Activated CD4-positive, alpha-beta T cell treated with anti-CD3 and anti-CD28 coated beads, Interleukin-2, amount 10 ng/mL, durations not matched to agents 24 days and 14 days (primary cell): ENCODE data around the gene MAP2K2. TPM values are rescaled to one million over a fixed set of nuclear protein-coding genes. Genes with fewer than 3 reads are reported as not detected.

Experiments used
- DNase-seq: peaks from one replicate; pipeline ENCODE4 v3.0.0; 2022
- H3K27ac Mint-ChIP-seq: one replicate; pipeline ENCODE4 v1.8.0; 2022; ENCODE audit warnings: mild to moderate bottlenecking, mixed read lengths
- H3K27me3 Mint-ChIP-seq: one replicate; pipeline ENCODE4 v1.8.0; 2022; ENCODE audit warnings: mixed read lengths
- H3K36me3 Mint-ChIP-seq: one replicate; pipeline ENCODE4 v1.8.0; 2022; ENCODE audit warnings: low read depth, mild to moderate bottlenecking, mixed read lengths
- H3K4me1 Mint-ChIP-seq: one replicate; pipeline ENCODE4 v1.8.0; 2021; ENCODE audit warnings: mixed read lengths
- H3K4me3 Mint-ChIP-seq: one replicate; pipeline ENCODE4 v1.8.0; 2022; ENCODE audit warnings: mild to moderate bottlenecking, moderate library complexity, mixed read lengths
- H3K9me3 Mint-ChIP-seq: one replicate; pipeline ENCODE4 v1.8.0; 2021; ENCODE audit warnings: mixed read lengths
- intact Hi-C: fragments of 100-400 bp; cut with micrococcal nuclease; formaldehyde crosslinking; loops from one replicate; pipeline ENCODE4 v1.15.1; 2023
- total RNA-seq: library from RNA; stranded (reverse); gene quantifications from 2 replicates; pipeline ENCODE4 v1.2.3, GENCODE V29; 2022

Gene MAP2K2
- total RNA-seq, 1 donor from 2014 or later = 135 TPM

- intact Hi-C loops = loop anchor here (2.0 kb wide), 2 partner anchors 14 to 22 kb away; partner anchors contain the start of gene ZBTB7A
- peak; percentile 92 for DNase-seq
- Mint-ChIP-seq H3K4me1 (peaks cover 38% of the 10 kb centered on the region), H3K36me3 (peaks cover 21% of the 10 kb centered on the region), H3K4me3 (peak overlapping the region; percentile 86), H3K27ac (peak overlapping the region; percentile 97), H3K27me3 (no peaks in the 10 kb centered on the region), H3K9me3 (no peaks in the 10 kb centered on the region)
Observed at GRCh38 chr19:4088975-4089374, 34.9 kb downstream of the MAP2K2 start.

- intact Hi-C loops = loop anchor here (2.0 kb wide), 2 partner anchors 13 to 21 kb away; partner anchors contain the start of gene ZBTB7A
- no peaks in the 10 kb centered on the region for H3K9me3 Mint-ChIP-seq
- peaks cover 12% of the 10 kb centered on the region for H3K36me3 Mint-ChIP-seq
- H3K4me3 Mint-ChIP-seq = peak overlapping the region; percentile 86
- H3K27me3 Mint-ChIP-seq = no peaks in the 10 kb centered on the region
- H3K27ac Mint-ChIP-seq = peak overlapping the region; percentile 97
- no peak for DNase-seq
- H3K4me1 Mint-ChIP-seq = peaks cover 40% of the 10 kb centered on the region
Observed at GRCh38 chr19:4087787-4088679, 35.9 kb downstream of the MAP2K2 start.

- Mint-ChIP-seq H3K27ac (peak overlapping the region; percentile 66), H3K36me3 (peaks cover 11% of the 10 kb centered on the region), H3K27me3 (no peaks in the 10 kb centered on the region), H3K9me3 (no peaks in the 10 kb centered on the region), H3K4me1 (peaks cover 41% of the 10 kb centered on the region), H3K4me3 (peak overlapping the region; percentile 43)
- DNase-seq = no peak
- intact Hi-C loops = no loop called here
Observed at GRCh38 chr19:4086411-4086867, 37.5 kb downstream of the MAP2K2 start.

DNA sequence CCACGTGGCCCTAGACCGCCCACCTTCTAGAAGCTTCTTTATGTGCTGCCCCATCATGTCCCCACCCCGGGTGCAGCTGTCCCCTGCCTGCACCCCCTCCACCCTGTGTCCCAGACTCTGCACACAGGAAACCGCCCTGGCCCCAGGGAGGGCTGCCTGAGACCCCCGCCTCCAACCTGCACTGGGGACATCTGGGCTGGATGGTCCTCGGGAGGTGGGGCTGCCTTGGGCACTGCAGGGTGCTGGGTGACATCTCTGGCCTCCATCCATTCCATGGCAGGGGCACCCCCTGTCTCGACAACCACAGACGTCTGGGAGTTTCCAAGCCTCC lies 39.4 kb downstream of the MAP2K2 start:
- Mint-ChIP-seq H3K4me3 (peak overlapping the region; percentile 67), H3K9me3 (no peaks in the 10 kb centered on the region), H3K36me3 (peaks cover 7% of the 10 kb centered on the region), H3K27ac (peak overlapping the region; percentile 89), H3K27me3 (no peaks in the 10 kb centered on the region), H3K4me1 (peaks cover 44% of the 10 kb centered on the region)
- no peak for DNase-seq
- intact Hi-C loops = no loop called here

DNA sequence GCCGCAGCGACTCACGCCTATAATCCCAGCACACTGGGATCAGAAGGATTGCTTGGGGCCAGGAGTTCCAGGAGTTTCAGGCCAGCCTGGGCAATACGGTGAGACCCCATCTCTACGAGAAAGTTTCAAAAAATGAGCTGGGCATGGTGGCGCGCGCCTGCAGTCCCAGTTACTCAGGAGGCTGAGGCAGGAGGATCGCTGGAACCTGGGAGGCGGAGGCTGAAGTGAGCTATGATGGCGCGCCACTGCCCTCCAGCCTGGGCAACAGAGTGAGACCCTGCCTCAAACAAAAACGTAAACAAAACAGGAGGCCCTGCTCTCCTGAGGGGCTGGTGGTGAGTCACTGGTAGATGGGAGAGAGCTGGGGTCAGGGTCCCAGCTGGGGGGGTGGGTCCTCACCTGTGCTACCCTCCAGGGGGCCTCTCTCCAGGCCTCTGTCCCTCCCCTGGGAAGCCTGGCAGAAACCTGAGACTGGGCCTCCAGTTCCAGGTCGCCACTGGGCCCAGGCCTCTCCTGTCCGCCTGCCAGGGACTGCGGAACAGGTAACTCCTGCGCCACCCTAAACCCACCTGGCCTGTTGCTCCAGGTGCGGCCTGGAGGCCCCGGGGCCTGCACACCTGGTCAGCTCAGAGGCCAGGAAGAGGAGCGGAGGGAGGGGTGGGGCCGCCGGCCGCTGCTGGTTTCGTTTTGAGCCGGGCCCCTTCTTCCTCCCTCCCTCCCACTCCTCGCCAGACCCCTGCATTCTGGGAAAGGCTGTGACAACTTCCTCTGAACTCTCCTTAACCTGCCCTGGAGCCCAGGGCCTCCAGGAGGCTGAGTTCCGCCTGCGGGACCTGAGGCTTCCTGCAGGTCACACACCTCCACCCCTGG lies 40.0 kb downstream of the MAP2K2 start:
- intact Hi-C loops = no loop called here
- Mint-ChIP-seq H3K4me3 (peak overlapping the region; percentile 67), H3K27me3 (no peaks in the 10 kb centered on the region), H3K9me3 (no peaks in the 10 kb centered on the region), H3K36me3 (peaks cover 4% of the 10 kb centered on the region), H3K4me1 (peaks cover 42% of the 10 kb centered on the region), H3K27ac (peak overlapping the region; percentile 89)
- DNase-seq = peak; percentile 85

DNA sequence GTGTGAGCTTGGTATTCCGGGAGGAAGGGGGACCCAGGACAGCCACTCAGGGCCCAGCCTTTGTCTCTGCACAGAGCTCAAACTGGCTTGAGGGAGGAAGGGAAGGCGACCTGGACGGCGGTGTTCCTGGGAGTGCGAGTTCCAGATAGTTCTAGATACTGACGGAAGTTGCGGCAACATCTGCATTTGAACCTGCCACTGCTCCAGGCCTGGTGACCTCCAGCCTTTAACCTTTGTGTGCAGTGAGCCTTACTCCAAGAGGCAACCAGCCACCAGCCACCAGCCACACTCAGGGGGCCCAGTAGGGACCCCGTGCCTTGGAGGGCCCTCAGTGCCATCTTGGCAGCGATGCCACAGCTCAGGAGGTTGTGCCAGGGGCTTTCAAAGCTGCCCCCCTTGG lies 41.8 kb downstream of the MAP2K2 start:
- no peak overlapping the region for H3K27ac Mint-ChIP-seq
- H3K4me1 Mint-ChIP-seq = peaks cover 35% of the 10 kb centered on the region
- peaks cover 1% of the 10 kb centered on the region for H3K36me3 Mint-ChIP-seq
- intact Hi-C loops = no loop called here
- H3K9me3 Mint-ChIP-seq = no peaks in the 10 kb centered on the region
- no peaks in the 10 kb centered on the region for H3K27me3 Mint-ChIP-seq
- no peak overlapping the region for H3K4me3 Mint-ChIP-seq
- no peak for DNase-seq

DNA sequence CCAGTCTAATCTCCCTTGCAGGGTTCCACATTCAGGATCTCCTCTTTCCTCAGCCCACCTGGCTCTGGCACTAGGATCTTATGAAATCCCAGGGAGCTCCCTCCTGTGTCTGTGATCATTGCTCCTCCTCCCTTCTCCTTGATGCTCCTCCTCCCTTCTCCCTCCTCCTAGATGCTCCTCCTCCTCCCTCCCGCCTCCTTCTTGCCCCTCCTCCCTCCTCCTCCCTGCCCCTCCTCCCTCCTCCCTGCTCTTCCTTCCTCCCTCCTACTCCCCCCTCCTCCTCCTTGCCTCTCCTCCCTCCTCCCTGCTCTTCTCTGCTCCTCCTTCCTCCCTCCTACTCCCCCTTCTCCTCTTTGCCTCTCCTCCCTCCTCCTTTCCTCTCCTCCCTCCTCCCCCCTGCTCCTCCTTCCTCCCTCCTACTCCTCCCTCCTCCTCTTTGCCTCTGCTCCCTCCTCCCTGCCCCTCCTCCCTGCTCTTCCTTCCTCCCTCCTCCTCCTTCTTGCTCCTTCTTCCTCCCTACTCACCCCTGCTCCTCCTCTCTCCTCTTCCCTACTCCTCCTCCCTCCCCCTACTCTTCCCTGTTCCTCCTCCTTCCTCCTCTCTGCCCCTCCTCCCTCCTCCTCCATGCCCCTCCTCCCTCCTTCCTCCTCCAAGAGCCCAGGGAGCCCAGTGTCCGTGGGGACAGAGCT lies 42.3 kb downstream of the MAP2K2 start:
- H3K36me3 Mint-ChIP-seq = peaks cover 1% of the 10 kb centered on the region
- no peak overlapping the region for H3K4me3 Mint-ChIP-seq
- no peaks in the 10 kb centered on the region for H3K9me3 Mint-ChIP-seq
- no peak overlapping the region for H3K27ac Mint-ChIP-seq
- no peaks in the 10 kb centered on the region for H3K27me3 Mint-ChIP-seq
- DNase-seq = no peak
- H3K4me1 Mint-ChIP-seq = peaks cover 39% of the 10 kb centered on the region
- intact Hi-C loops = no loop called here

DNA sequence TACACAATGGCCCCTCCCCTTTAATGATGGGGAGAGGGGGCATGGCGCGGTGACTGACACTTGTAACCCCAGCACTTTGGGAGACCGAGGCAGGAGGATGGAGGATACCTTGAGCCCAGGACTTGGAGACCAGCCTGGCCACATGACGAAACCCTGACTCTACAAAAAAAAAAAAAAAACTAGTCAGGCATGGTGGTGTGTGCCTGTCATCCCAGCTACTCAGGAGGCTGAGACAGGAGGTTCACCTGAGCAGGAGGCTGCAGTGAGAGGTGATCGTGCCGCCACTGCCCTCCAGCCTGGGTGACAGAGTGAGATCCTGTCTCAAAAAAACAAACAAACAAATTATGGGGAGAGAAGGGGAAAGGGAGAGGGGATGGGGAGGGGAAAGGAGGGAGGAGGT lies 43.4 kb downstream of the MAP2K2 start:
- H3K4me3 Mint-ChIP-seq = no peak overlapping the region
- H3K36me3 Mint-ChIP-seq = peaks cover 1% of the 10 kb centered on the region
- peak overlapping the region; percentile 36 for H3K27ac Mint-ChIP-seq
- H3K4me1 Mint-ChIP-seq = peaks cover 37% of the 10 kb centered on the region
- H3K27me3 Mint-ChIP-seq = no peaks in the 10 kb centered on the region
- intact Hi-C loops = no loop called here
- no peak for DNase-seq
- no peaks in the 10 kb centered on the region for H3K9me3 Mint-ChIP-seq

GRCh38 chr19:4077800-4078684 lies 45.9 kb downstream of the MAP2K2 start:
- Mint-ChIP-seq H3K4me1 (peaks cover 39% of the 10 kb centered on the region), H3K4me3 (peak overlapping the region; percentile 76), H3K9me3 (no peaks in the 10 kb centered on the region), H3K27me3 (no peaks in the 10 kb centered on the region), H3K27ac (peak overlapping the region; percentile 87), H3K36me3 (no peaks in the 10 kb centered on the region)
- intact Hi-C loops = loop anchor here (1.0 kb wide), 1 partner anchor 12 kb away; the partner anchor contains the start of gene ZBTB7A
- DNase-seq = peak; percentile 88

DNA sequence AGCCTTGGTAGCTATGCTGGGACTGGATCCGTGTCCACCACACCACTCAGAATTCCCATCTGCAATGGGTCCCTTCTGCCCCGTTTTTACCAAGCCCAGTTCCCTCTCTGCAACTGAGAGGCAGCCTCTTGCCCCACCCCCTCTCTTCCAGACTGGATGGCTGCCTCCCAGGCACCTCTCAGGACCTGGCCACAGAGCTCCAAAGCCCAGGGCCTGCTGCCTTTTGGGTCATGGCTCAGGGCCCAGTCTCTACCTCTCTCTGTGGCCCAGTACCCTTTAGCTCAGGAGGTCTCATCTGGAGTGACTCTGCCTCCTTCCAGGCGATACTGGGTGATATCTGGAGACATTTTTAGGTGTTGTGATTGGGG lies 46.9 kb downstream of the MAP2K2 start:
- no peaks in the 10 kb centered on the region for H3K36me3 Mint-ChIP-seq
- DNase-seq = no peak
- H3K9me3 Mint-ChIP-seq = no peaks in the 10 kb centered on the region
- intact Hi-C loops = no loop called here
- no peaks in the 10 kb centered on the region for H3K27me3 Mint-ChIP-seq
- H3K4me3 Mint-ChIP-seq = peak overlapping the region; percentile 76
- peaks cover 37% of the 10 kb centered on the region for H3K4me1 Mint-ChIP-seq
- H3K27ac Mint-ChIP-seq = peak overlapping the region; percentile 67

DNA sequence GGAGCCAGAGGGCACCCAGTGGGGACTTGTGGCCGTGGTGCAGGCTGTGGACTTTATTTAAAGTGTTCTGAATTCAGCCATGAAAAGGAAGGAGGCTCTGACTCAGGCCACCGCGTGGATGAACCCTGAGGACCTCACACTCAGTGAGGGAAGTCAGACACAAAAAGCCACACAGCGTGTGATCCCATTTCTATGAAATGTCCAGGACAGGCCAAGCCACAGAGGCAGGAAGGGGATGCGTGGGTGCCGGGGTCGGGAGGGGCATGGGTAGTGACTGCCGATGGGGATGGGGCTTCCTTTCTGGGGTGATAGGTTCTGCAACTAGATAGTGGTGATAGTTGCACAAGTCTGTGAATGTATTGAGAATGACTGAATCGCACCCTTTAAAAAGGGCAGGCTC lies 48.5 kb downstream of the MAP2K2 start:
- intact Hi-C loops = loop anchor here (2.0 kb wide), 1 partner anchor 13 kb away; no protein-coding TSS in a partner anchor
- H3K9me3 Mint-ChIP-seq = no peaks in the 10 kb centered on the region
- DNase-seq = peak; percentile 76
- H3K4me3 Mint-ChIP-seq = peak overlapping the region; percentile 48
- peaks cover 33% of the 10 kb centered on the region for H3K4me1 Mint-ChIP-seq
- no peaks in the 10 kb centered on the region for H3K27me3 Mint-ChIP-seq
- peak overlapping the region; percentile 86 for H3K27ac Mint-ChIP-seq
- H3K36me3 Mint-ChIP-seq = no peaks in the 10 kb centered on the region

DNA sequence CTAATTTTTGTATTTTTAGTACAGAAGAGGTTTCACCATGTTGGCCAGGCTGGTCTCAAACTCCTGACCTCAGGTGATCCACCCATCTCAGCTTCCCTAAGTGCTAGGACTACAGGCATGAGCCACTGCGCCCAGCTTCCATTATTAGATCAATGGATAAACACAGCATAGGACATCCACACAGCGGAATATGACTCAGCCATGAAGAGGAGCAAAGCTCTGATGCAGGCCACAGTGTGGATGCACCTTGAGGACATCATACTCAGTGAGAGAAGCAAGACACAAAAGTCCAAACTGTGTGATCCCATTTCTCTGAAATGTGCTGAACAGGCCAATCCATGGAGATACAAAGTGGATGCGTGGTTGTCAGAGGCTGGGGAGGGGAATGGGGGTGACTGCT lies 52.3 kb downstream of the MAP2K2 start:
- no peak for DNase-seq
- H3K4me3 Mint-ChIP-seq = no peak overlapping the region
- intact Hi-C loops = no loop called here
- peaks cover 32% of the 10 kb centered on the region for H3K4me1 Mint-ChIP-seq
- no peak overlapping the region for H3K27ac Mint-ChIP-seq
- H3K9me3 Mint-ChIP-seq = no peaks in the 10 kb centered on the region
- no peaks in the 10 kb centered on the region for H3K27me3 Mint-ChIP-seq
- peaks cover 1% of the 10 kb centered on the region for H3K36me3 Mint-ChIP-seq
